WTC11 (cell line): ENCODE results near the gene CHRM5.
"Not testable (repeated sequence)": the region's sequence is repeated elsewhere in the genome, so short reads cannot be mapped to it uniquely, and the experiment has no call there.

Source experiments
- ATF6 ChIP-seq: sonication (generic); formaldehyde crosslinking; IDR thresholded peaks from 2 replicates; pipeline ENCODE4 v1.8.1; 2023; ENCODE audit warnings: mild to moderate bottlenecking, missing genetic modification reagents
- CTCF ChIP-seq: fragments of 200-600 bp; IDR thresholded peaks from 2 replicates; pipeline ENCODE4 v1.8.0; 2022; ENCODE audit warnings: antibody characterized with exemption
- MAX ChIP-seq: sonication (generic); formaldehyde crosslinking; IDR thresholded peaks from 2 replicates; pipeline ENCODE4 v1.8.0; 2022; ENCODE audit warnings: mild to moderate bottlenecking, missing genetic modification reagents
- TCF7 ChIP-seq: sonication (generic); formaldehyde crosslinking; IDR thresholded peaks from 2 replicates; pipeline ENCODE4 v1.8.0; 2022; ENCODE audit warnings: mild to moderate bottlenecking, low read depth, missing genetic modification reagents, moderate library complexity
- ZNF219 ChIP-seq: sonication (generic); formaldehyde crosslinking; IDR thresholded peaks from 2 replicates; pipeline ENCODE4 v1.8.0; 2023; ENCODE audit warnings: missing genetic modification reagents, mild to moderate bottlenecking, borderline replicate concordance
- ZNF416 ChIP-seq: fragments of 250-450 bp; sonication (Bioruptor Pico); IDR thresholded peaks from 2 replicates; pipeline ENCODE4 v1.9.0; 2021; ENCODE audit warnings: mild to moderate bottlenecking, inconsistent platforms
- TF ChIP-seq, protein P1 (sequence below): sonication (generic); formaldehyde crosslinking; conservative IDR thresholded peaks from 2 replicates; pipeline ENCODE4 v1.8.1; 2022; ENCODE audit warnings: mild to moderate bottlenecking, missing genetic modification reagents

- not testable (repeated sequence) for TF ChIP-seq ZNF219 (CRISPR knock-in tag); ZNF416 (CRISPR knock-in tag); MAX; CTCF; ATF6 (CRISPR knock-in tag); TCF7 (CRISPR knock-in tag)
- TF ChIP-seq, protein P1, sequence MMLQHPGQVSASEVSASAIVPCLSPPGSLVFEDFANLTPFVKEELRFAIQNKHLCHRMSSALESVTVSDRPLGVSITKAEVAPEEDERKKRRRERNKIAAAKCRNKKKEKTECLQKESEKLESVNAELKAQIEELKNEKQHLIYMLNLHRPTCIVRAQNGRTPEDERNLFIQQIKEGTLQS, result not testable (repeated sequence)
Measured at GRCh38 chr15:33995666-33996065, 27.4 kb downstream of the CHRM5 start.
